Measurements from ENCODE around the gene NEURL3.

DNA sequence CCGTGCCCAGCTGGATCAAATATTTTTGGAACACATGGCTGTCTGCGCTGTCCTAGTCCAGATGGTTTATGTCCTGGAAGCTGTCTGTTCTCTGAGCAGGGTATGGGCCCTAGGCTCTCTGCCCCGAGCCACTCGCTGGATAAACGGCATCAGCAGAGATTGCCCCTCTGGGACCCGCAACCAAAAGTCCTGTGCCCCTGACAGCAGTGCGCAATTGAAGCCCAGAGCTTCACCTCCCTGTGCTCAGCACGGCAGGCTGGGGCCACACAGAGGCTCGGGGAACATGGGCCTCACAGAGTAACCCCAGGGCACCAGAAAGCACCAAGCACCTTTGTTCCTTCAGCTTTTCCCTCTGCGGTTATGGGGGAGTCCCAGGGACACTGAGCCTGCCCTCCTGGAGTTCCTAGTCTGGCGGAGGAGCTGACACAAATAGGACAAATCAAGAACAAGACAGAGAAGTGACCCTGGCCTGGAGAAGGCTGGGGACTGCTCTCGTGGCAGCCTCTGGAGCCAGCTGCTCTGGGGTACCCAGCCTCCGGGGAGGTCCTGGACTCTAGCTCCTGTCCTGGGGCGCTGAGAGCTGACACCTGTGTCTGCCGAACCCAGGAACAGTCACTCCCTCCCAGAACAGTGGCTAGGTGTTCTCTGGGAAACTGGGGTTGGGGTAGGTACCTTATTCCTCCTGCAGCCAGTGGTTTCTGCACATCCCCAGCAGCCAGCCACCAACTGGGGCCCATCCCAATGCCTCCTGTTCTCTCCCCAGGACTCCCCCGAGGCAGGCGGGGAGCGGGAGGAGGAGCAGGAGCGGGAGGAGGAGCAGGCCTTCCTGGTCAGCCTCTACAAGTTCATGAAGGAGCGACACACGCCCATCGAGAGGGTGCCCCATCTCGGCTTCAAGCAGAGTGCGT is 43.7 kb upstream of the NEURL3 start:
- TF ChIP-seq TAF1 (IDR thresholded peaks at IDR 0.05; ENCODE audit: low read depth, low read length) = no peak
- TF ChIP-seq POLR2A (IDR thresholded peaks at IDR 0.05; ENCODE audit: low read depth, low read length) = no peak
- no peak; the same call in none of the 2 replicates for TF ChIP-seq POLR2AphosphoS5 (IDR thresholded peaks at IDR 0.05; ENCODE audit: low read depth, low read length)
- no peak for TF ChIP-seq SPI1 (IDR thresholded peaks at IDR 0.05; ENCODE audit: low read depth, low read length)

Data from GM12891 (cell line).